ENCODE data around the gene STRBP. TPM values are rescaled to one million over a fixed set of nuclear protein-coding genes. Genes with fewer than 3 reads are reported as not detected.

Gene STRBP
- total RNA-seq, 1 experiment from 2014 or later = 40.3 TPM

GRCh38 chr9:123083680-123084079, 184.7 kb downstream of the STRBP start:
- Histone ChIP-seq H3K27me3 (ENCODE audit: control insufficient read depth, insufficient read depth, low read length) (no peaks in the 10 kb centered on the region), H3K36me3 (ENCODE audit: control insufficient read depth, insufficient read depth, low read length) (peaks cover 6% of the 10 kb centered on the region), H3K9me3 (ENCODE audit: control insufficient read depth, insufficient read depth, low read depth, low read length) (no peaks in the 10 kb centered on the region), H3K4me3 (ENCODE audit: low read depth in 2 of 2, low read length in 2 of 2) (no peak overlapping the region), H3K27ac (ENCODE audit: low read length) (no peak overlapping the region), H3K4me1 (ENCODE audit: control insufficient read depth, insufficient read depth, low read length) (no peaks in the 10 kb centered on the region)
- ChIA-PET POLR2A (no interaction called here), CTCF (no interaction called here)
- in situ Hi-C loops (cut with HindIII; ENCODE audit: low pct_unique_long_range_greater_than_20kb, low sequenced_read_pairs) = no loop called here
- DNase-seq (ENCODE audit: low read depth, low spot score) (no peak), ATAC-seq (no peak)
- no TSS peak for BruUV-seq (replicated peaks)
- TF ChIP-seq, protein P1, sequence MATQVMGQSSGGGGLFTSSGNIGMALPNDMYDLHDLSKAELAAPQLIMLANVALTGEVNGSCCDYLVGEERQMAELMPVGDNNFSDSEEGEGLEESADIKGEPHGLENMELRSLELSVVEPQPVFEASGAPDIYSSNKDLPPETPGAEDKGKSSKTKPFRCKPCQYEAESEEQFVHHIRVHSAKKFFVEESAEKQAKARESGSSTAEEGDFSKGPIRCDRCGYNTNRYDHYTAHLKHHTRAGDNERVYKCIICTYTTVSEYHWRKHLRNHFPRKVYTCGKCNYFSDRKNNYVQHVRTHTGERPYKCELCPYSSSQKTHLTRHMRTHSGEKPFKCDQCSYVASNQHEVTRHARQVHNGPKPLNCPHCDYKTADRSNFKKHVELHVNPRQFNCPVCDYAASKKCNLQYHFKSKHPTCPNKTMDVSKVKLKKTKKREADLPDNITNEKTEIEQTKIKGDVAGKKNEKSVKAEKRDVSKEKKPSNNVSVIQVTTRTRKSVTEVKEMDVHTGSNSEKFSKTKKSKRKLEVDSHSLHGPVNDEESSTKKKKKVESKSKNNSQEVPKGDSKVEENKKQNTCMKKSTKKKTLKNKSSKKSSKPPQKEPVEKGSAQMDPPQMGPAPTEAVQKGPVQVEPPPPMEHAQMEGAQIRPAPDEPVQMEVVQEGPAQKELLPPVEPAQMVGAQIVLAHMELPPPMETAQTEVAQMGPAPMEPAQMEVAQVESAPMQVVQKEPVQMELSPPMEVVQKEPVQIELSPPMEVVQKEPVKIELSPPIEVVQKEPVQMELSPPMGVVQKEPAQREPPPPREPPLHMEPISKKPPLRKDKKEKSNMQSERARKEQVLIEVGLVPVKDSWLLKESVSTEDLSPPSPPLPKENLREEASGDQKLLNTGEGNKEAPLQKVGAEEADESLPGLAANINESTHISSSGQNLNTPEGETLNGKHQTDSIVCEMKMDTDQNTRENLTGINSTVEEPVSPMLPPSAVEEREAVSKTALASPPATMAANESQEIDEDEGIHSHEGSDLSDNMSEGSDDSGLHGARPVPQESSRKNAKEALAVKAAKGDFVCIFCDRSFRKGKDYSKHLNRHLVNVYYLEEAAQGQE (IDR thresholded peaks at IDR 0.05; ENCODE audit: insufficient read depth in 1 of 2, low read depth in 2 of 2, low read length in 1 of 2) = no peak
- TF ChIP-seq CTCF (IDR thresholded peaks at IDR 0.05) (no peak), POLR2AphosphoS5 (IDR thresholded peaks at IDR 0.05; ENCODE audit: low read depth, low read length) (no peak), TCF7L2 (IDR thresholded peaks at IDR 0.05; ENCODE audit: low read depth, low read length) (no peak), SIN3A (IDR thresholded peaks at IDR 0.05; ENCODE audit: borderline replicate concordance, insufficient read depth, low read depth, low read length) (no peak)
- intact Hi-C loops (cut with micrococcal nuclease; ENCODE audit: unreplicated experiment) = loop anchor here (5.0 kb wide), 1 partner anchor 269 kb away; no protein-coding TSS in a partner anchor

GRCh38 chr9:123081824-123082223, 186.6 kb downstream of the STRBP start:
- in situ Hi-C loops (cut with HindIII; ENCODE audit: low pct_unique_long_range_greater_than_20kb, low sequenced_read_pairs) = no loop called here
- Histone ChIP-seq H3K9me3 (ENCODE audit: control insufficient read depth, insufficient read depth, low read depth, low read length) (no peaks in the 10 kb centered on the region), H3K4me3 (ENCODE audit: low read depth in 2 of 2, low read length in 2 of 2) (no peak overlapping the region), H3K4me1 (ENCODE audit: control insufficient read depth, insufficient read depth, low read length) (no peaks in the 10 kb centered on the region), H3K27me3 (ENCODE audit: control insufficient read depth, insufficient read depth, low read length) (no peaks in the 10 kb centered on the region), H3K36me3 (ENCODE audit: control insufficient read depth, insufficient read depth, low read length) (peaks cover 6% of the 10 kb centered on the region), H3K27ac (ENCODE audit: low read length) (no peak overlapping the region)
- intact Hi-C loops (cut with micrococcal nuclease; ENCODE audit: unreplicated experiment) = loop anchor here (5.0 kb wide), 1 partner anchor 270 kb away; no protein-coding TSS in a partner anchor
- POLR2A ChIA-PET = interaction anchor here (0.6 kb wide), 1 partner anchor 198 kb away, joined by 3 read pairs; no protein-coding TSS in a partner anchor
- CTCF ChIA-PET = interaction anchor here (0.7 kb wide), 1 partner anchor 10 kb away, joined by 5 read pairs; no protein-coding TSS in a partner anchor
- BruUV-seq (replicated peaks) = no TSS peak
- TF ChIP-seq CTCF (IDR thresholded peaks at IDR 0.05) (peak; percentile 48; the same call in 1 of the 2 replicates), TCF7L2 (IDR thresholded peaks at IDR 0.05; ENCODE audit: low read depth, low read length) (no peak), SIN3A (IDR thresholded peaks at IDR 0.05; ENCODE audit: borderline replicate concordance, insufficient read depth, low read depth, low read length) (no peak)
- DNase-seq (ENCODE audit: low read depth, low spot score) (no peak), ATAC-seq (peak; percentile 63; the same call in 1 of the 2 replicates)

All from Panc1 (cell line).